Mesodermal cell (in vitro differentiated cells): ENCODE measurements around the gene SHISA6.
A peak's percentile ranks its signal among the peaks of the same experiment; 100 is the strongest.

Source experiments
- H3K27ac ChIP-seq: 2 replicates; pipeline ENCODE4 v1.7.0; 2013; ENCODE audit warnings: mild to moderate bottlenecking, low read depth, low read length, moderate library complexity; ENCODE audit not compliant: severe bottlenecking
- H3K36me3 ChIP-seq: 2 replicates; pipeline ENCODE4 v1.7.1; 2013; ENCODE audit warnings: mild to moderate bottlenecking, low read length, moderate library complexity; ENCODE audit not compliant: control insufficient read depth, insufficient read depth
- H3K4me1 ChIP-seq: one replicate; pipeline ENCODE4 v1.7.1; 2013; ENCODE audit warnings: mild to moderate bottlenecking, low read length; ENCODE audit not compliant: insufficient read depth, control insufficient read depth, poor library complexity, severe bottlenecking
- H3K4me3 ChIP-seq: 2 replicates; pipeline ENCODE4 v1.7.0; 2013; ENCODE audit warnings: low read length, control low read depth, mild to moderate bottlenecking; ENCODE audit not compliant: insufficient read depth, poor library complexity, severe bottlenecking; ENCODE audit errors: extremely low read depth
- H3K9me3 ChIP-seq: 2 replicates; pipeline ENCODE4 v1.7.1; 2013; ENCODE audit warnings: mild to moderate bottlenecking, low read length, moderate library complexity; ENCODE audit not compliant: control insufficient read depth
- WGBS, 2 experiments: methylation state at CpG; one replicate each; pipeline ENCODE4 v1.1.5; 2013; ENCODE audit warnings: missing lambda C conversion rate in 2 of 2; ENCODE audit not compliant: insufficient coverage in 2 of 2; 5-methylcytosine and 5-hydroxymethylcytosine counted together

SHISA6 gene

GRCh38 chr17:11564589-11565380, 323.8 kb downstream of the SHISA6 start:
- no peak overlapping the region for H3K27ac ChIP-seq
- WGBS, 2 experiments = 75 to 100% methylated on average over 1 to 2 of the region's 3 CpGs
- H3K4me1 ChIP-seq = no peaks in the 10 kb centered on the region
- H3K36me3 ChIP-seq = no peaks in the 10 kb centered on the region
- no peak overlapping the region for H3K4me3 ChIP-seq
- H3K9me3 ChIP-seq = no peaks in the 10 kb centered on the region

DNA sequence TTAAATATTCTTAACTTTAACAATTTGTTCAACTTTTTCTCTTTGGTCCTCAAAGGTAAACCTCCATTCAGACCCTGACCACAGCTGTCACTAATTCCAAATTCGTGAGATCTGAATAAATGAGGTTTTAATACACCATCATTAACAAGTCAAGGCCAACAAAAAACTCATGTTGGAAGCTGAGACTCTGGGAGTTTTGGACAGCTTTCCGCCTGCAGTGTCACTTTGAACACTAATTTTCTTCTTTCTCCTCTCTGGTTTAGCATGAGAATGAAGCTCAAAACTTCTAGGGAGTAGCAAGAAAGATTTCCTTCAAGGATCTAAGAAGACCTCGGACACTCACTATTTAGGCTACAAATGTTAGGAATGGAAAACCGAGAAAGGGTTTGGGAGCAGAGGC, 324.6 kb downstream of the SHISA6 start:
- WGBS, 2 experiments = 86 to 100% methylated on average over 1 to 2 of the region's 4 CpGs
- Histone ChIP-seq H3K36me3 (no peaks in the 10 kb centered on the region), H3K9me3 (no peaks in the 10 kb centered on the region), H3K4me1 (no peaks in the 10 kb centered on the region), H3K27ac (no peak overlapping the region), H3K4me3 (no peak overlapping the region)

GRCh38 chr17:11578998-11579397, 338.0 kb downstream of the SHISA6 start:
- no peak overlapping the region for H3K27ac ChIP-seq
- H3K4me3 ChIP-seq = no peak overlapping the region
- no peaks in the 10 kb centered on the region for H3K4me1 ChIP-seq
- WGBS, 2 experiments = 83 to 88% methylated on average over 1 of the region's 3 CpGs
- H3K9me3 ChIP-seq = peaks cover 3% of the 10 kb centered on the region
- H3K36me3 ChIP-seq = no peaks in the 10 kb centered on the region

- Histone ChIP-seq H3K4me1 (no peaks in the 10 kb centered on the region), H3K9me3 (peaks cover 3% of the 10 kb centered on the region), H3K36me3 (no peaks in the 10 kb centered on the region), H3K27ac (no peak overlapping the region), H3K4me3 (no peak overlapping the region)
- 72 to 73% methylated on average over 2 of the region's 3 CpGs for WGBS, 2 experiments
These were observed 339.7 kb downstream of the SHISA6 start for GRCh38 chr17:11580677-11581076.

DNA sequence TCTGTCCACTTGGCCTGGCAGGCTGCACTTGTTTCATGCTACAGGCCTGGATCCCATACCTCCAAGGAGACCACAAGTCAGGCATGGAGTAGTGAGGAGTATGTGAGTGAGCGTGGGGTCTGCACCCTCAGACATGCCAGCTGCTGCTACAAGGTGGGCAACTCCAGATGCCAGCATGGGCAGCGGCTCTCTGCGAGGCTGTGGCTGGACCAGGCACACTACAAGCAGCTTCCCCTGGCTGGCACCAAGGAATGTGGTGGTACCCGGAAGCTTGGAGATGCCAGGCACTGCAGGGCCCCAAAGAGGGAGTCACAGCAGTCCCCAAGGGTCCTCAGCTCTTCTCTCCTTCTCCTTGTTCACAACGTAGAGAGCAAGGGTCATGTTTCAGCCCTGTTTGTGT, 341.2 kb downstream of the SHISA6 start:
- 92 to 93% methylated on average over 3 to 5 of the region's 5 CpGs for WGBS, 2 experiments
- Histone ChIP-seq H3K27ac (no peak overlapping the region), H3K9me3 (peaks cover 3% of the 10 kb centered on the region), H3K4me1 (no peaks in the 10 kb centered on the region), H3K4me3 (no peak overlapping the region), H3K36me3 (no peaks in the 10 kb centered on the region)

DNA sequence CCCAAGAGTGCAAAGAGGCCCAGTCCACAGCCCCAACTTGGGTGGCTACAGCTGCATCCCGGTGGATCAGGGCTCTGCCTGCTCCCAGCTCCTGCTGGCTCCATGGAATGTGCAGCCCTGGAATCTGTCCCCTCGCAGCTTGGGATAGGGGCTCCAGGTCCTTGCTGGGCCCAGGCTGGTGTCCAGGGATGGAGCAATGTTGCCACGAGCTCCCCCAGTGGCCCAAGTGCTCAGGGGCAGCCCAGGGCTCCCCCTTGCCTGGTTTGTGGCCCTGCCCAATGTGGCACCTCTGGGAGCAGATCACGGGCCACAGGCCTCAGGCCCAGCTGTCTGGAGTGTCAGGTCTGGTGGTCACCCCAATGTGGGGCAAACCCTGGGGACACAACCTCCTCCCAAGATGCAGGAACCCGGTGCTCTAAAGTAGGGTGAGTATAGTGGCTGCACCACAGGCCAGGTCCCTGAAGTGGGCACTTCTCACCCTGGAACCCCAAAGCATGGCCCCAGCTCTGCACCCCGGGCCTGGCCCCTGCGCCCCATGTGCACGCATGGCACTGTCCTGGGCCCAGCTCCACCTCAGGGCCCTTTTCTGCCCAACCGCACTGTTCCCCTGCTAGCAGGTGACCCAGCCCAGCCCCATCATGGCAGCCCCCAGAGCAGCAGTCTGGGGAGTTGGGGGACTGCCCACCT, 342.4 kb downstream of the SHISA6 start:
- WGBS, 2 experiments = 77 to 81% methylated on average over 4 to 9 of the region's 9 CpGs
- H3K4me1 ChIP-seq = no peaks in the 10 kb centered on the region
- H3K36me3 ChIP-seq = no peaks in the 10 kb centered on the region
- no peak overlapping the region for H3K27ac ChIP-seq
- H3K4me3 ChIP-seq = no peak overlapping the region
- peaks cover 3% of the 10 kb centered on the region for H3K9me3 ChIP-seq

GRCh38 chr17:11589716-11590115, 348.7 kb downstream of the SHISA6 start:
- H3K4me3 ChIP-seq = no peak overlapping the region
- no peak overlapping the region for H3K27ac ChIP-seq
- H3K9me3 ChIP-seq = no peaks in the 10 kb centered on the region
- no peaks in the 10 kb centered on the region for H3K4me1 ChIP-seq
- 90 to 100% methylated on average over 1 to 2 of the region's 3 CpGs for WGBS, 2 experiments
- no peaks in the 10 kb centered on the region for H3K36me3 ChIP-seq

GRCh38 chr17:11598274-11599221, 357.5 kb downstream of the SHISA6 start, which contains the start of gene DNAH9:
DNAH9 (plus strand) TSS chr17:11598470; CDS start chr17:11598499, 29 bp downstream.
- Histone ChIP-seq H3K36me3 (no peaks in the 10 kb centered on the region), H3K9me3 (no peaks in the 10 kb centered on the region), H3K27ac (peak within 1 kb of the TSS; percentile 88), H3K4me3 (peak within 1 kb of the TSS; percentile 65), H3K4me1 (no peaks in the 10 kb centered on the region)
- WGBS, 2 experiments = 0 to 1% methylated on average over 37 to 66 of the region's 84 CpGs

- Histone ChIP-seq H3K4me1 (no peaks in the 10 kb centered on the region), H3K4me3 (no peak overlapping the region), H3K9me3 (no peaks in the 10 kb centered on the region), H3K36me3 (no peaks in the 10 kb centered on the region), H3K27ac (no peak overlapping the region)
- no CpG with 5 or more reads among the region's 5 CpGs for WGBS, 2 experiments
These were observed 360.6 kb downstream of the SHISA6 start for GRCh38 chr17:11601661-11602060.

DNA sequence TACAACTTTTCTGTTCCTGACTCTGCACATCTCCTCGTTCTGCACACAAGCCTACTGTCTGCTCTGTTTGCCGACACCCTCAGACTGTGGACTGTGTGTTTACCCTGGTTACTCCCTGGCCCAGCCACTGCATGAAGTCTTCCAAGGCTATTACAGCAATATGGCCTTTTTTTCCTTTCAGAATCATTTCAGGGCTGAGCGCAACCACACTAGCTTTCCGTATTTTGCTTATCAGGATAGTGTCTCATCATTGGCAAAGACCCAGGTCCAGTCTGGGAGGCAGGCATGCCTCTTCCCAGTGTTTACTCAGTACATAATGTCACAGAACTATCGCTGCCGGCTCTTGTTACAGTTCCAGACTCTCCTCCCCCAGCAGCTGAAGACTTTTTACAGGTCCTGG, 367.4 kb downstream of the SHISA6 start:
- Histone ChIP-seq H3K36me3 (no peaks in the 10 kb centered on the region), H3K27ac (peak overlapping the region; percentile 47), H3K4me3 (no peak overlapping the region), H3K9me3 (no peaks in the 10 kb centered on the region), H3K4me1 (no peaks in the 10 kb centered on the region)
- WGBS, 2 experiments = 89 to 96% methylated on average over 4 of the region's 6 CpGs
